IPS DF 4.7 (cell line): ENCODE measurements around the gene BCAS4.

ENCODE experiments used
- DNase-seq: peaks from one replicate; pipeline ENCODE4 v3.0.0-alpha.2; 2013; ENCODE audit warnings: low spot score; ENCODE audit errors: extremely low read depth

The BCAS4 gene

GRCh38 chr20:50904067-50904570, 109.3 kb downstream of the BCAS4 start:
- DNase-seq, result no peak

DNA sequence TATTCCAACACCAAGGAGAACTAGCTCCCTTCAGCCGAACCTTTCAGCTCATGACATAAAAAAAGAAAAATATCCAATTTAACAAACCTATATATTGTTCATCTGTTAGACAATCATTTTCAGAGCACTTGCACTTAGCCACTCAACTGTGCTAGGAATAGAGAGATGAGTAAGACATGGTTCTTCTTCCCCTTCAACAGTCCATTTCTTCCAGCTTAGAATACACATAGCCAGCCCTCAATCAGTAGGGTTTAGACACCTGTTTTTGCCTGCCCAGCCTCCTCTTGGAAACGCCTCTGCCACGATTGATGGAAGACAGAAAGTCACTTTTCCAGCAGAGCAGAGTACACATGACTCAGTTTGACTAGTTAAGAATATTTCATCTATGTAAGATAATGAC, 114.6 kb downstream of the BCAS4 start:
- DNase-seq, result no peak

DNA sequence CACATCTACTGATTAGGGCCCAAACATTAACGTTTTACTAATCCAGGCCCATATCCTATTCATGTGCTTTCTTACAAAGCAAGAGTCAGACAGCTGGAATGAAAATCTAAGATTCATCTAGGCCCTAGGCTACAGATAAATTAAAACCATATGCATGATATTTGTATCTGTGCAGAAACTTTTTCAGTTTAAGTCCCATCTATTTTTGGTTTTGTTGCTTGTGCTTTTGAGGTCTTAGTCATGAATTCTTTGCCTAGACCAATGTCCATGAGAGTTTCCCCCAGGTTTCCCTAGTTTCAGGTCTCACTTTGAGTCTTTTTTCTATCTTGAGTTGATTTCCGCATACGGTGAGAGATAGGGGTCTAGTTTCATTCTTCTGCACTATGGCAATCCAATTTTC, 116.2 kb downstream of the BCAS4 start:
- DNase-seq, result no peak

- DNase-seq, result no peak
Measured at GRCh38 chr20:50911716-50912115, 116.9 kb downstream of the BCAS4 start.

- DNase-seq, result no peak
Measured at GRCh38 chr20:50913690-50914375, 119.0 kb downstream of the BCAS4 start.

GRCh38 chr20:50915424-50915823, 120.6 kb downstream of the BCAS4 start:
- no peak for DNase-seq

DNA sequence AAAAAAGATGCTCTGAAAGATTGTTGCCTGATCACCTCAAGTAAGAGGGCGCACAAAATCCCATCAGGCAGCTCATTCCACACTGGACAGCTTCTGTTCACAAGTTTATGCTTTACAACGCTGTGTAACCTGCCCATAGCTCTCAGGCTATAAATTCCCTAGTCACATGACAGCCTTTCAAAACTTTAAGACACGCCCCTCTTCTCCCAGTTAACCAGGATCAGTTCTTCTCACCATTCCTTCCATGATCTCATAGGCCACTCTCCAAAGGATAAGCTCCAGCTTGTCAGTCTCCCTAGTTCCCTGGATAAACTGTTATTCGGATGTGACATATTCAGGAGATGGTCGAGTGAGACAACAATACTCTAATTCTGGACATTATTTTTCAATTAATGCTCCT, 121.4 kb downstream of the BCAS4 start:
- DNase-seq, result no peak

GRCh38 chr20:50916934-50917333, 122.1 kb downstream of the BCAS4 start:
- DNase-seq, result no peak

- no peak for DNase-seq
Measured at GRCh38 chr20:50918403-50918802, 123.5 kb downstream of the BCAS4 start.

GRCh38 chr20:50919567-50919966, 124.7 kb downstream of the BCAS4 start:
- no peak for DNase-seq

DNA sequence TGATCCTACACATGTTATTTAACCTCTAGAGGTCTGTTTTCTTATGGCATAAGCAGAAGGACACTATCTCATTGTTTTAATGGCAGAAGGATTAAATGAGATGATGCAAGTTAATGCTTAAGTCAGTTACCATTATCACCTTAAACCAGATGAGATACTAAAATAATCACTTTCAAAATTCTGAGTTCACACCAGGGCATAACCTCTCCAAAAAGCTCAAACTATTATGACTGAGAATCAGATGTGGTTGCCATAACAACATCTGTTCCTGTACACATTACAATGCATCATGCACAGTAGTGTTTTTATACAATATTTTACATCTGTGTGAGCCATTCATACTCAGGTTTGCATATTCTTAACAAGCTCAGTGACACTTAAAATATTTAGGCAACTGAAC, 126.1 kb downstream of the BCAS4 start:
- no peak for DNase-seq

GRCh38 chr20:50921803-50922501, 127.1 kb downstream of the BCAS4 start:
- no peak for DNase-seq

DNA sequence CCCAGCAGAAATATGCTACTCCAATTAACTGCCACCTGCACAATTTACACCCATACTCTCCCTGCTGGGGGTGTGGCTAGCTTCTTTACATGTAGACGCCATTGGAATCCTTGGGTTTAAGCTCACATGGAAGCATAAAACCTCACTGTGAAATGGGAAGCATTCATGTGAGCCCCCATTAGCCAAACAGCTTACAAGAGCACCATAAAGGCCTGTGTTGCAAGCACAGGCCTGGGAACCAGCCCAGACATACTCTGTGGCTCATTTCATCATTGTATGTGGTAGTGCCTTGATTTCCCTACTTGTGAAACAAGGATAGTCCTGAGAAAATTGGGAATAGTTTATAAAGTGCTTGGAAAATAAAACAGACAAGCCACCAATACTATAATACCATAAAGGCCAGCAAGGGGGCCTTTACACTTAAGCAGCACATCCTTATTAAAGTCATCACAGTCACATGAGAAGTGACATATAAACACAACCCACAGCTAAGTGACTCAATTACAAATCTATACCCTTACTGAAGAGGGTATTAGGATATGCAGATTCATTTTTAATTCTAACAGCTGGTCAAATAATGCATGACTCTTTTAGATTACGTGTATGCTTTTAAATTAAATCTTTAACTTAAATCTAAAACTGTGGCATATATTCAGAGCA, 129.5 kb downstream of the BCAS4 start:
- no peak for DNase-seq

DNA sequence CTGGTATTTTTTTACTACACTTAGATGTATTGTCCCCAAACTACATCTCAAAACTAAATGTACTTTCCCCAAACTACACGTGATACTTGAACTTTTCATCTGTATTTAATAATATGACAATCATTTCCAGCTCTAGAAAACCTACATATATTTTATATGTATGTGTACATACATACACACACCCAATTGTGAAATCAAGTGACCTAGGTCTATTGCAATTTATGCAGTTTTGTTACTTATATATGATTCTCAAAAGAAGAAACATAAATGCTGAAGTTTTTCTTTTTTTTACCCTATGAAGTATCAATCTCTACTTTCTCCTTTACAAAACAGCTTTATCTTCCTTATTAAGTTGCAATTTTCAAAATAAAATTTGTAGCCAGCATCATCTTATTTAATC, 131.7 kb downstream of the BCAS4 start:
- DNase-seq, result no peak
